KMS-11 (cell line): Measurements from ENCODE around the gene LAGE3.
A peak's percentile ranks its signal among the peaks of the same experiment; 100 is the strongest.

ENCODE experiments used
- H2AFZ ChIP-seq: fragments of 200-600 bp; sonication (generic); 2 replicates; pipeline ENCODE4 v1.6.1; 2016; ENCODE audit warnings: antibody characterized with exemption, mixed run types, low read depth
- H3K27ac ChIP-seq: fragments of 200-600 bp; sonication (generic); 2 replicates; pipeline ENCODE4 v1.6.1; 2016; ENCODE audit warnings: mild to moderate bottlenecking, mixed run types
- H3K27me3 ChIP-seq: fragments of 200-600 bp; sonication (generic); 2 replicates; pipeline ENCODE4 v1.6.1; 2017; ENCODE audit warnings: mild to moderate bottlenecking, low read depth, mixed run types, moderate library complexity; ENCODE audit not compliant: insufficient read depth
- H3K36me3 ChIP-seq: fragments of 200-600 bp; sonication (generic); 2 replicates; pipeline ENCODE4 v1.6.1; 2017; ENCODE audit warnings: mild to moderate bottlenecking, mixed run types; ENCODE audit not compliant: insufficient read depth
- H3K4me1 ChIP-seq: fragments of 200-600 bp; sonication (generic); 2 replicates; pipeline ENCODE4 v1.6.1; 2016; ENCODE audit warnings: mild to moderate bottlenecking, low read depth, mixed run types; ENCODE audit not compliant: poor library complexity, severe bottlenecking
- H3K4me2 ChIP-seq: fragments of 200-600 bp; sonication (generic); 2 replicates; pipeline ENCODE4 v1.7.0; 2016; ENCODE audit warnings: mild to moderate bottlenecking, mixed run types
- H3K4me3 ChIP-seq: fragments of 200-600 bp; sonication (generic); IDR thresholded peaks from 2 replicates; pipeline ENCODE4 v1.6.1; 2017; ENCODE audit warnings: low read depth, low read length, mixed read lengths; ENCODE audit not compliant: insufficient read depth
- H3K79me2 ChIP-seq: fragments of 200-600 bp; sonication (generic); 2 replicates; pipeline ENCODE4 v1.6.1; 2016; ENCODE audit warnings: low read depth, mixed run types; ENCODE audit not compliant: insufficient read depth
- H3K9ac ChIP-seq: fragments of 200-600 bp; sonication (generic); 2 replicates; pipeline ENCODE4 v1.6.1; 2016; ENCODE audit warnings: mild to moderate bottlenecking, mixed run types
- H4K20me1 ChIP-seq: fragments of 200-600 bp; sonication (generic); 2 replicates; pipeline ENCODE4 v1.6.1; 2016; ENCODE audit warnings: mild to moderate bottlenecking, mixed run types; ENCODE audit not compliant: insufficient read depth
- CTCF ChIP-seq: fragments of 200-600 bp; sonication (generic); conservative IDR thresholded peaks from 2 replicates; pipeline ENCODE4 v1.6.1; 2017; ENCODE audit warnings: low read depth, mild to moderate bottlenecking, antibody characterized with exemption, low read length, moderate library complexity, mixed read lengths

Gene LAGE3

GRCh38 chrX:154430916-154431315, 48.2 kb downstream of the LAGE3 start:
- no peak overlapping the region for H3K4me3 ChIP-seq
- TF ChIP-seq CTCF = no peak
- no peak overlapping the region for H3K4me2 ChIP-seq
- no peak overlapping the region for H3K9ac ChIP-seq
- H3K27ac ChIP-seq = no peak overlapping the region
- H3K27me3 ChIP-seq = no peaks in the 10 kb centered on the region
- H3K4me1 ChIP-seq = peaks cover 10% of the 10 kb centered on the region
- H3K36me3 ChIP-seq = no peaks in the 10 kb centered on the region
- no peaks in the 10 kb centered on the region for H4K20me1 ChIP-seq
- H3K79me2 ChIP-seq = peaks cover 9% of the 10 kb centered on the region; the same call in 1 of the 2 replicates
- no peak overlapping the region for H2AFZ ChIP-seq

DNA sequence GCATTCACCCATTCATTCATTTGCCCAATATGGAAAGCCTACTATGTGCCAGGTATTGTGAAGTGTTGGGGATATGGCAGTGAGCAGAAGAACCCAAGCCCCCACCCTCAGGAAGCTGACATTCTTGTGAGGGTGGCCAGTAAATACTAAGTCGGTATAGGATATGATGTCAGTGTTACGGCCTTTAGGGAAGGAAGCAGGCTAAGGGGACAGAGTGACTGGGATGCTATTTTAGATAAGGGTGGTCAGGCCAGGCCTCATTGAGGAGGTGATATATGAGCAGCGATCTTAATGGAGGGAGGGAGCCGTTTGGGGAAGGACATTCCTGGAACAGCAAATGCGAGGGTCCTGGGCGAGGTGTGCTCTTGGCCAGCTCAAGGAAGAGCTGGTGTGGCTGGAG, 48.6 kb downstream of the LAGE3 start:
- no peak overlapping the region for H3K9ac ChIP-seq
- no peak overlapping the region for H3K4me2 ChIP-seq
- H4K20me1 ChIP-seq = no peaks in the 10 kb centered on the region
- H3K27ac ChIP-seq = no peak overlapping the region
- H3K27me3 ChIP-seq = no peaks in the 10 kb centered on the region
- H2AFZ ChIP-seq = no peak overlapping the region
- no peaks in the 10 kb centered on the region for H3K36me3 ChIP-seq
- peaks cover 9% of the 10 kb centered on the region; the same call in 1 of the 2 replicates for H3K79me2 ChIP-seq
- H3K4me1 ChIP-seq = peaks cover 10% of the 10 kb centered on the region
- no peak overlapping the region for H3K4me3 ChIP-seq
- no peak for TF ChIP-seq CTCF

- no peak overlapping the region for H3K4me3 ChIP-seq
- H3K9ac ChIP-seq = no peak overlapping the region
- H2AFZ ChIP-seq = no peak overlapping the region
- peak overlapping the region; percentile 66 for H3K4me2 ChIP-seq
- no peak for TF ChIP-seq CTCF
- no peaks in the 10 kb centered on the region for H3K27me3 ChIP-seq
- H3K4me1 ChIP-seq = peaks cover 10% of the 10 kb centered on the region
- H3K79me2 ChIP-seq = peaks cover 9% of the 10 kb centered on the region; the same call in 1 of the 2 replicates
- no peaks in the 10 kb centered on the region for H4K20me1 ChIP-seq
- H3K27ac ChIP-seq = no peak overlapping the region
- H3K36me3 ChIP-seq = no peaks in the 10 kb centered on the region
These were observed 49.4 kb downstream of the LAGE3 start for GRCh38 chrX:154429711-154430110.

DNA sequence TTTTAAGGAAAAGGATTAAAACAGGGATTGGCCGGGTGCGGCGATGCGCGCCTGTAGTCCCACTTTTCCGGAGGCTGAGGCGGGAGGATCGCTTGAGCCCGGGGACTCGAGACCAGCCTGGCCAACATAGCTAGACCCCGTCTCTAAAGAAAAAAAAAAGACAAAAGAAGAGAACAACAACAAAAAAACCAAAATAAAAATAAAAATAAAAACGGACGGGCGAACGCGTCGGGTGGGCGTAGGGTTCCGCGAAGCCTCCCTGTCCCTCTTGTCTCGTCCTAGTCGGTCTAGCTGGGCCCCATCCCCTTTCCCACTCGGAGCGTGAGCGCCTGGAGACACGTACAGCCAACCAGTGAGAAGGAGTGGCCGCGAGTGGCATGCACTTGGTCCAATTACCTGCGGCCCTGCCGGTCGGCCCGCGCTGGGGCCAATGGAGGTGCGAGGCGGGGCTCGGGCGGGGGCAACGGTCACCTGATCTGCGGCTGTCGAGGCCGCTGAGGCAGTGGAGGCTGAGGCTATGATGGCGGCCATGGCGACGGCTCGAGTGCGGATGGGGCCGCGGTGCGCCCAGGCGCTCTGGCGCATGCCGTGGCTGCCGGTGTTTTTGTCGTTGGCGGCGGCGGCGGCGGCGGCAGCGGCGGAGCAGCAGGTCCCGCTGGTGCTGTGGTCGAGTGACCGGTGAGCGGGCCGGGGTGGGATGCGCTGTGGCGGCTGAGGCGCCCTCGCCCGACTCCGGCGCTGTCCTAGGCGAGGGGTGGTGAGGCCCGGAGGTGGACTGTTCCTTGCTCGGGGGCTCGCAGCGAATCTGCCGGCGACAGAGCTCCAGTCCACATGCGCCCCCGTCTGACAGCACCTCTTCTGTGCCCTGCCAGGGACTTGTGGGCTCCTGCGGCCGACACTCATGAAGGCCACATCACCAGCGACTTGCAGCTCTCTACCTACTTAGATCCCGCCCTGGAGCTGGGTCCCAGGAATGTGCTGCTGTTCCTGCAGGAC, 50.6 kb downstream of the LAGE3 start, which contains the start of gene ATP6AP1:
ATP6AP1 (plus strand) TSS at position 502 of the 996 bp plus-strand sequence; CDS start at position 518, 16 bp downstream.
- Histone ChIP-seq H3K4me1 (peaks cover 10% of the 10 kb centered on the region), H3K9ac (peak within 1 kb of the TSS; percentile 52; the same call in 1 of the 2 replicates), H2AFZ (peak within 1 kb of the TSS; percentile 69), H3K4me2 (peak within 1 kb of the TSS; percentile 78), H3K27ac (no peak within 1 kb of the TSS), H3K4me3 (no peak within 1 kb of the TSS), H3K27me3 (no peaks in the 10 kb centered on the region), H3K79me2 (peaks cover 9% of the 10 kb centered on the region; the same call in 1 of the 2 replicates), H4K20me1 (no peaks in the 10 kb centered on the region), H3K36me3 (no peaks in the 10 kb centered on the region)
- no peak for TF ChIP-seq CTCF
